ENCODE results near the gene DRP2. TPM values are rescaled to one million over a fixed set of nuclear protein-coding genes. Genes with fewer than 3 reads are reported as not detected.

The DRP2 gene
- total and polyA plus RNA-seq, 9 donors = 1.6 to 3.9 (median 2.9) TPM

DNA sequence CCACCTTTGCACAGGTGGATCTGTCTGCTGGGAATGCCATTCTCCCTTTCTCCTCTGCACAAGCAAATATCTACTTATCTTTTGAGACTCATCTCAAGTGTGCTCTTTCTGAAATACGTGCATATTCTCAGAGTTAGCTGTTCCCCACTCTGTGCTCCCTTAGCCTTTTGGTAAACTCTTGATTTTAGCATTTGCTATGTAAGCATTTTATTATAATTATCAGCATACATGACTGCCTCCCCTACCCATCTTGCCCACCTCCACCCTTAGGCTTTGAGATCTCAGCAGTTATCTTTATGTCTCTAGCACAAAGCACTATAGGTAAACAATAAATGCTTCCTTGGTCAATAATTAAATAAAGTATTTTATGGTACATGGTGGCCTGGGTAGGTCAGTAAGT lies 11.5 kb downstream of the DRP2 start:
- Histone ChIP-seq H3K27ac (ENCODE audit: low read length) (no peak overlapping the region), H3K4me3 (ENCODE audit: low read length) (no peak overlapping the region), H3K27me3 (ENCODE audit: control insufficient read depth, insufficient read depth, low read length) (peaks cover 24% of the 10 kb centered on the region), H3K9me3 (replicated peaks; ENCODE audit: control insufficient read depth, low read depth, low read length) (no peaks in the 10 kb centered on the region), H3K36me3 (ENCODE audit: control insufficient read depth, insufficient read depth, low read length) (no peaks in the 10 kb centered on the region), H3K4me1 (ENCODE audit: control insufficient read depth, insufficient read depth, low read length) (no peaks in the 10 kb centered on the region)
- no peak for DNase-seq
- WGBS (ENCODE audit: insufficient coverage) = 60% methylated on average over 1 of the region's 1 CpG

GRCh38 chrX:101232316-101232715 lies 12.7 kb downstream of the DRP2 start:
- Histone ChIP-seq H3K27me3 (ENCODE audit: control insufficient read depth, insufficient read depth, low read length) (peaks cover 27% of the 10 kb centered on the region), H3K4me1 (ENCODE audit: control insufficient read depth, insufficient read depth, low read length) (no peaks in the 10 kb centered on the region), H3K27ac (ENCODE audit: low read length) (no peak overlapping the region), H3K9me3 (replicated peaks; ENCODE audit: control insufficient read depth, low read depth, low read length) (no peaks in the 10 kb centered on the region), H3K36me3 (ENCODE audit: control insufficient read depth, insufficient read depth, low read length) (no peaks in the 10 kb centered on the region), H3K4me3 (ENCODE audit: low read length) (no peak overlapping the region)
- 80% methylated on average over 4 of the region's 5 CpGs for WGBS (ENCODE audit: insufficient coverage)
- no peak for DNase-seq

- WGBS (ENCODE audit: insufficient coverage) = 60% methylated on average over 2 of the region's 2 CpGs
- DNase-seq = no peak
- H3K27me3 ChIP-seq (ENCODE audit: control insufficient read depth, insufficient read depth, low read length) = peaks cover 28% of the 10 kb centered on the region
- no peaks in the 10 kb centered on the region for H3K9me3 ChIP-seq (replicated peaks; ENCODE audit: control insufficient read depth, low read depth, low read length)
- H3K36me3 ChIP-seq (ENCODE audit: control insufficient read depth, insufficient read depth, low read length) = peaks cover 2% of the 10 kb centered on the region
- H3K27ac ChIP-seq (ENCODE audit: low read length) = no peak overlapping the region
- H3K4me3 ChIP-seq (ENCODE audit: low read length) = no peak overlapping the region
- H3K4me1 ChIP-seq (ENCODE audit: control insufficient read depth, insufficient read depth, low read length) = no peaks in the 10 kb centered on the region
Measured at GRCh38 chrX:101237041-101237440, 17.5 kb downstream of the DRP2 start.

DNA sequence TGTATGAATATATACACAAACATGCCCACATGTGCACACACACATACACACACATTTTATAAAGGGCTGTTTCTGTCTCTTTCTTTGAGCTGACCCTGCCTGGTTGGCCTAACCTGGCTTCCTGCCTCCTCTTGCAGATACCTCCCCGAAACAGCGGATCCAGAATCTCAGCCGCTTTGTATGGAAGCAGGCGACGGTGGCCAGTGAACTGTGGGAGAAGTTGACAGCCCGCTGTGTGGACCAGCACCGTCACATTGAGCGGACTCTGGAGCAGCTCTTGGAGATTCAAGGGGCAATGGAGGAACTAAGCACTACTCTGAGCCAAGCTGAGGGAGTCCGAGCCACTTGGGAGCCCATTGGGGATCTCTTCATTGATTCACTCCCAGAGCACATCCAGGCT lies 21.9 kb downstream of the DRP2 start:
- no peaks in the 10 kb centered on the region for H3K9me3 ChIP-seq (replicated peaks; ENCODE audit: control insufficient read depth, low read depth, low read length)
- no peak for DNase-seq
- no peak overlapping the region for H3K27ac ChIP-seq (ENCODE audit: low read length)
- no peaks in the 10 kb centered on the region for H3K4me1 ChIP-seq (ENCODE audit: control insufficient read depth, insufficient read depth, low read length)
- H3K4me3 ChIP-seq (ENCODE audit: low read length) = no peak overlapping the region
- peaks cover 2% of the 10 kb centered on the region for H3K36me3 ChIP-seq (ENCODE audit: control insufficient read depth, insufficient read depth, low read length)
- H3K27me3 ChIP-seq (ENCODE audit: control insufficient read depth, insufficient read depth, low read length) = peaks cover 17% of the 10 kb centered on the region
- WGBS (ENCODE audit: insufficient coverage) = 82% methylated on average over 8 of the region's 9 CpGs

- H3K27me3 ChIP-seq (ENCODE audit: control insufficient read depth, insufficient read depth, low read length) = peaks cover 25% of the 10 kb centered on the region
- no peaks in the 10 kb centered on the region for H3K36me3 ChIP-seq (ENCODE audit: control insufficient read depth, insufficient read depth, low read length)
- no CpG with 5 or more reads among the region's 2 CpGs for WGBS (ENCODE audit: insufficient coverage)
- H3K4me3 ChIP-seq (ENCODE audit: low read length) = no peak overlapping the region
- DNase-seq = no peak
- no peaks in the 10 kb centered on the region for H3K4me1 ChIP-seq (ENCODE audit: control insufficient read depth, insufficient read depth, low read length)
- H3K9me3 ChIP-seq (replicated peaks; ENCODE audit: control insufficient read depth, low read depth, low read length) = no peaks in the 10 kb centered on the region
- no peak overlapping the region for H3K27ac ChIP-seq (ENCODE audit: low read length)
Measured at GRCh38 chrX:101252634-101253033, 33.0 kb downstream of the DRP2 start.

DNA sequence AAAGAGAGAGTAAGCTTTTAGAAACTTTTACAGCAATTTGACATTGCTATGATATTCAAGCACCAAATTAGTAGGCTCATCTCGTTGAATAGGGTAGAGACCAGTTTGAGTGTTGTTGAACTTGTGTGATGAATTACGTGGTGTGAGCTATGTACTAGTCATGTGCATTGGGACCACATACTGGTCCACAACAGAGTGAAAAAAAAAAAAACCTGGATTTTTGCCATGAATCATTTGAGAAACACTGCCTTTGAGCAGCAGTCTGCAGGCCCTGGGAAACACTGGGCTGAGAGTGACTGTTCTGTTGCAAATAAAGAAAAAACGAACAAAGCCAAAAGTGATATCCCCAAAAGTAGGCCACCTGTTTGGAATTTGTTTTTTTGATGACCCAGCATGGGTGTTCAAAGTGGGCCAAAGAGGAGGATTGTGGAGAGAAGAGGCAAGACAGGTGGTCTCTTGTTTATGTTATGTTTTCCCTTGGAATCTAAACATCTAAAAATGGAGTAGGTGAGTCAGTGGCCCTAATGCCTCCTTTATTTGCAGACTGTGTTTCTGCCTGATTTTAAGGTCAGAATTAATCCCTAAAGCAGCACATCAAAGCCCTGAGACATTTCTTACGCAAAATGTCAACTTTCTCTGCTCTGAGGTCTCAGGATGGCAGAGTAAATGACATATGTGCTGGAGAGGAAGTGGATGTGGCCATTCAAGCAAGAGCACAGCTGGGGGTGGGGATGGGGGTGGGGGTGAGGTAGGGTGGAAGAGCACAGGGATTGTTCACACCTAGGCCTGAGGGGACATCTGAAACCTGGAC lies 38.1 kb downstream of the DRP2 start:
- H3K4me1 ChIP-seq (ENCODE audit: control insufficient read depth, insufficient read depth, low read length) = no peaks in the 10 kb centered on the region
- H3K4me3 ChIP-seq (ENCODE audit: low read length) = no peak overlapping the region
- no peaks in the 10 kb centered on the region for H3K9me3 ChIP-seq (replicated peaks; ENCODE audit: control insufficient read depth, low read depth, low read length)
- H3K27ac ChIP-seq (ENCODE audit: low read length) = no peak overlapping the region
- WGBS (ENCODE audit: insufficient coverage) = 78% methylated on average over 4 of the region's 4 CpGs
- H3K27me3 ChIP-seq (ENCODE audit: control insufficient read depth, insufficient read depth, low read length) = peaks cover 36% of the 10 kb centered on the region
- no peak for DNase-seq
- no peaks in the 10 kb centered on the region for H3K36me3 ChIP-seq (ENCODE audit: control insufficient read depth, insufficient read depth, low read length)

GRCh38 chrX:101258259-101258581 lies 38.6 kb downstream of the DRP2 start:
- Histone ChIP-seq H3K27ac (ENCODE audit: low read length) (no peak overlapping the region), H3K36me3 (ENCODE audit: control insufficient read depth, insufficient read depth, low read length) (no peaks in the 10 kb centered on the region), H3K27me3 (ENCODE audit: control insufficient read depth, insufficient read depth, low read length) (peaks cover 37% of the 10 kb centered on the region), H3K4me1 (ENCODE audit: control insufficient read depth, insufficient read depth, low read length) (no peaks in the 10 kb centered on the region), H3K9me3 (replicated peaks; ENCODE audit: control insufficient read depth, low read depth, low read length) (no peaks in the 10 kb centered on the region), H3K4me3 (ENCODE audit: low read length) (no peak overlapping the region)
- WGBS (ENCODE audit: insufficient coverage) = 89% methylated on average over 10 of the region's 11 CpGs
- no peak for DNase-seq

GRCh38 chrX:101260435-101260834 lies 40.8 kb downstream of the DRP2 start:
- DNase-seq = peak; percentile 1
- H3K27ac ChIP-seq (ENCODE audit: low read length) = no peak overlapping the region
- 65% methylated on average over 2 of the region's 4 CpGs for WGBS (ENCODE audit: insufficient coverage)

GRCh38 chrX:101262590-101262989 lies 43.0 kb downstream of the DRP2 start:
- Histone ChIP-seq H3K36me3 (ENCODE audit: control insufficient read depth, insufficient read depth, low read length) (no peaks in the 10 kb centered on the region), H3K4me1 (ENCODE audit: control insufficient read depth, insufficient read depth, low read length) (no peaks in the 10 kb centered on the region), H3K4me3 (ENCODE audit: low read length) (no peak overlapping the region), H3K9me3 (replicated peaks; ENCODE audit: control insufficient read depth, low read depth, low read length) (no peaks in the 10 kb centered on the region), H3K27me3 (ENCODE audit: control insufficient read depth, insufficient read depth, low read length) (peaks cover 42% of the 10 kb centered on the region), H3K27ac (ENCODE audit: low read length) (no peak overlapping the region)
- no peak for DNase-seq
- 57% methylated on average over 1 of the region's 4 CpGs for WGBS (ENCODE audit: insufficient coverage)

More at GRCh38 chrX:101260435-101260834, 40.8 kb downstream of the DRP2 start:
- no peak overlapping the region for H3K4me3 ChIP-seq (ENCODE audit: low read length)
- H3K27me3 ChIP-seq (ENCODE audit: control insufficient read depth, insufficient read depth, low read length) = peaks cover 38% of the 10 kb centered on the region
- H3K9me3 ChIP-seq (replicated peaks; ENCODE audit: control insufficient read depth, low read depth, low read length) = no peaks in the 10 kb centered on the region
- H3K36me3 ChIP-seq (ENCODE audit: control insufficient read depth, insufficient read depth, low read length) = no peaks in the 10 kb centered on the region
- H3K4me1 ChIP-seq (ENCODE audit: control insufficient read depth, insufficient read depth, low read length) = no peaks in the 10 kb centered on the region

DNA sequence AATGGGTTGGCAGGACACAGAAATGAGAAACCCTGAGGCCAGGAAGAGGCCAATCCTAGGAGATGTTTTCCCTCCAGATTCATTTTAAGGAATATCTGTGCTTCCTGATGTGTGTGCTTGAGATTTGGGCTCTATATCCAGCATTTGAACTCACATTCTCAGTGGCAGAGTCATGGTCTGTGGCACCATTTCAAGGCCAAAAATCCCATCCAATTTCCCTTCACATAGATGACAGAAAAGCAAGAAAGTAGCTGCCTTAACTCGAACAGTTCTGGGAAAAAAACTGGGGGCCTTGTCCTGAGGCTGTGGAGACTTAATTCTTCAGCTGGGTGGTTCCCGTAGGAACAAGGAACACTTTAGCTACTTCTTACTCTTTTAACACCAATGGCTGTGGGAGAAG lies 44.2 kb downstream of the DRP2 start:
- WGBS (ENCODE audit: insufficient coverage) = no CpG with 5 or more reads among the region's 2 CpGs

More for the DNA sequence above, 44.2 kb downstream of the DRP2 start:
- no peak for DNase-seq
- H3K4me1 ChIP-seq (ENCODE audit: control insufficient read depth, insufficient read depth, low read length) = no peaks in the 10 kb centered on the region
- H3K4me3 ChIP-seq (ENCODE audit: low read length) = no peak overlapping the region
- no peaks in the 10 kb centered on the region for H3K9me3 ChIP-seq (replicated peaks; ENCODE audit: control insufficient read depth, low read depth, low read length)
- H3K27me3 ChIP-seq (ENCODE audit: control insufficient read depth, insufficient read depth, low read length) = peaks cover 40% of the 10 kb centered on the region
- no peak overlapping the region for H3K27ac ChIP-seq (ENCODE audit: low read length)
- no peaks in the 10 kb centered on the region for H3K36me3 ChIP-seq (ENCODE audit: control insufficient read depth, insufficient read depth, low read length)

All from muscle of leg (tissue), 11 donors.